ENCODE results near the gene SH3PXD2A.
A peak's percentile ranks its signal among the peaks of the same experiment; 100 is the strongest.

Gene SH3PXD2A, protein sequence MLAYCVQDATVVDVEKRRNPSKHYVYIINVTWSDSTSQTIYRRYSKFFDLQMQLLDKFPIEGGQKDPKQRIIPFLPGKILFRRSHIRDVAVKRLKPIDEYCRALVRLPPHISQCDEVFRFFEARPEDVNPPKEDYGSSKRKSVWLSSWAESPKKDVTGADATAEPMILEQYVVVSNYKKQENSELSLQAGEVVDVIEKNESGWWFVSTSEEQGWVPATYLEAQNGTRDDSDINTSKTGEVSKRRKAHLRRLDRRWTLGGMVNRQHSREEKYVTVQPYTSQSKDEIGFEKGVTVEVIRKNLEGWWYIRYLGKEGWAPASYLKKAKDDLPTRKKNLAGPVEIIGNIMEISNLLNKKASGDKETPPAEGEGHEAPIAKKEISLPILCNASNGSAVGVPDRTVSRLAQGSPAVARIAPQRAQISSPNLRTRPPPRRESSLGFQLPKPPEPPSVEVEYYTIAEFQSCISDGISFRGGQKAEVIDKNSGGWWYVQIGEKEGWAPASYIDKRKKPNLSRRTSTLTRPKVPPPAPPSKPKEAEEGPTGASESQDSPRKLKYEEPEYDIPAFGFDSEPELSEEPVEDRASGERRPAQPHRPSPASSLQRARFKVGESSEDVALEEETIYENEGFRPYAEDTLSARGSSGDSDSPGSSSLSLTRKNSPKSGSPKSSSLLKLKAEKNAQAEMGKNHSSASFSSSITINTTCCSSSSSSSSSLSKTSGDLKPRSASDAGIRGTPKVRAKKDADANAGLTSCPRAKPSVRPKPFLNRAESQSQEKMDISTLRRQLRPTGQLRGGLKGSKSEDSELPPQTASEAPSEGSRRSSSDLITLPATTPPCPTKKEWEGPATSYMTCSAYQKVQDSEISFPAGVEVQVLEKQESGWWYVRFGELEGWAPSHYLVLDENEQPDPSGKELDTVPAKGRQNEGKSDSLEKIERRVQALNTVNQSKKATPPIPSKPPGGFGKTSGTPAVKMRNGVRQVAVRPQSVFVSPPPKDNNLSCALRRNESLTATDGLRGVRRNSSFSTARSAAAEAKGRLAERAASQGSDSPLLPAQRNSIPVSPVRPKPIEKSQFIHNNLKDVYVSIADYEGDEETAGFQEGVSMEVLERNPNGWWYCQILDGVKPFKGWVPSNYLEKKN

GRCh38 chr10:103855424-103855823 is at the start of gene SH3PXD2A:
Gene SH3PXD2A (minus strand): TSS chr10:103855576. CDS start chr10:103855266, 310 bp downstream.
- H3K4me3 ChIP-seq: peak within 1 kb of the TSS; percentile 87
- no peak for TF ChIP-seq CTCF (IDR thresholded peaks at IDR 0.05)
- peak within 1 kb of the TSS; percentile 63 to 86 for H3K27ac ChIP-seq
- DNase-seq (ENCODE audit: low spot score): no peak

- no peak for DNase-seq (ENCODE audit: low spot score)
- no peak overlapping the region for H3K4me3 ChIP-seq
- H3K27ac ChIP-seq: no peak overlapping the region
- no peak for TF ChIP-seq CTCF (IDR thresholded peaks at IDR 0.05)
Measured at GRCh38 chr10:103901299-103901698, 45.9 kb upstream of the SH3PXD2A start.

DNA sequence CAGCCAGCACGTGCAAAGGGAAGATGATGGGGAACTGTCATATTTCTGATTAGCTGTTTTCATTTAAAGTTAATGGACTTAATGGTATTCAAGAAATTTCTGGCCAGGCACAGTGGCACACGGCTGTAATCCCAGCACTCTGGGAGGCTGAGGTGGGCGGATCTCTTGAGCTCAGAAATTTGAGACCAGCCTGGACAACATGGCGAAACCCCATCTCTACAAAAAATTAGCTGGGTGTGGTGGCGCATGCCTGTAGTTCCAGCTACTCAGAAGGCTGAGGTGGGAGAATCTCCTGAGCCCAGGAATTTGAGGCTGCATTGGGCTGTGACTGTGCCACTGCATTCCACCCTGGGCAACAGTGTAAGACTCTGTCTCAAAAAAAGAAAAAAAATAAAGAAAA is 43.9 kb upstream of the SH3PXD2A start:
- no peak for TF ChIP-seq CTCF (IDR thresholded peaks at IDR 0.05)
- DNase-seq (ENCODE audit: low spot score): no peak
- Histone ChIP-seq H3K4me3 (no peak overlapping the region), H3K27ac (no peak overlapping the region)

GRCh38 chr10:103897241-103897774 is 41.9 kb upstream of the SH3PXD2A start:
- H3K4me3 ChIP-seq: no peak overlapping the region
- H3K27ac ChIP-seq: no peak overlapping the region
- no peak for TF ChIP-seq CTCF (IDR thresholded peaks at IDR 0.05)
- no peak for DNase-seq (ENCODE audit: low spot score)

- TF ChIP-seq CTCF (IDR thresholded peaks at IDR 0.05): no peak
- DNase-seq (ENCODE audit: low spot score): no peak
- Histone ChIP-seq H3K27ac (peak overlapping the region in 1 of 2 donors; percentile 40), H3K4me3 (no peak overlapping the region)
Measured at GRCh38 chr10:103896225-103896624, 40.8 kb upstream of the SH3PXD2A start.

DNA sequence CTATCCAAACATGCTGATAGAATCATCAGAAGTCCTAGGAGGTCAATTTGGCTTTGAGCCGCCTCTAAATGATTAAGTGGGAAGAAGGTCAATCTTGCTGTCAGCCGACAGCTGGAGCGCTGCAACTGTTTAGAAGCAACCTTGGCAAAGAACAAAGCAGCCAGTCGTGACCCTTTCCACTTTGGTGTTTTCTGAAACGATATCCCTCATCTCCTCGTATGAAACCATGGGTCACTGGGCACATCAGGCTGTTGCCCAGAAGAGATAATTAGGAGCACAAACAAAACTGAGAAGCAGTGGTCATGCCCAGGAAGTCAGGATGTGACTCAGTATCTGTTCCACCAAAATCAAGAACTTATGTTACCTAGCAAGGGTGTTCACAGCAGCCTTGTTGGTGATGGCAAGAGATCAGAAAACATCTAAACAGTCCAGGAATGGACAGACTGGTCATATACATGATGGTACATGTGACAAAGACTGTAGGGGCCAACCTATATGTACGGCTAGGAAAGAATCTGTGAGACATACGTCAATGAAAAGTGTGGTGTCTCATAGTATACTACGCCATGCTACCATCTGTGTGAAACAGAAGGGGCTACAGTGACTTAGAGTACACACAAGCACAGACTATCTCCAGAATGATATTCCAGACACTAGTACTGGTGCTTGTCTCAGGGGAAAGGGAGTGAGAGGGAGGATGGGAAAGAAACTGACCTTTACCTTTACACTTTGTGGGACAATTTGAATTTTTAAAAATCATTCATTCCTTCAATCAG is 40.2 kb upstream of the SH3PXD2A start:
- TF ChIP-seq CTCF (IDR thresholded peaks at IDR 0.05): no peak
- Histone ChIP-seq H3K27ac (peak overlapping the region; percentile 20 to 40), H3K4me3 (no peak overlapping the region)
- no peak for DNase-seq (ENCODE audit: low spot score)
